ENCODE data around the gene RASSF7. TPM values are rescaled to one million over a fixed set of nuclear protein-coding genes. Genes with fewer than 3 reads are reported as not detected.

The RASSF7 gene
- total and polyA plus RNA-seq, 10 of the 15 experiments (the other 5 are each of a cell fraction or from before 2014, with no cell fraction given) = 0.39 to 29.7 (median 13.2) TPM

DNA sequence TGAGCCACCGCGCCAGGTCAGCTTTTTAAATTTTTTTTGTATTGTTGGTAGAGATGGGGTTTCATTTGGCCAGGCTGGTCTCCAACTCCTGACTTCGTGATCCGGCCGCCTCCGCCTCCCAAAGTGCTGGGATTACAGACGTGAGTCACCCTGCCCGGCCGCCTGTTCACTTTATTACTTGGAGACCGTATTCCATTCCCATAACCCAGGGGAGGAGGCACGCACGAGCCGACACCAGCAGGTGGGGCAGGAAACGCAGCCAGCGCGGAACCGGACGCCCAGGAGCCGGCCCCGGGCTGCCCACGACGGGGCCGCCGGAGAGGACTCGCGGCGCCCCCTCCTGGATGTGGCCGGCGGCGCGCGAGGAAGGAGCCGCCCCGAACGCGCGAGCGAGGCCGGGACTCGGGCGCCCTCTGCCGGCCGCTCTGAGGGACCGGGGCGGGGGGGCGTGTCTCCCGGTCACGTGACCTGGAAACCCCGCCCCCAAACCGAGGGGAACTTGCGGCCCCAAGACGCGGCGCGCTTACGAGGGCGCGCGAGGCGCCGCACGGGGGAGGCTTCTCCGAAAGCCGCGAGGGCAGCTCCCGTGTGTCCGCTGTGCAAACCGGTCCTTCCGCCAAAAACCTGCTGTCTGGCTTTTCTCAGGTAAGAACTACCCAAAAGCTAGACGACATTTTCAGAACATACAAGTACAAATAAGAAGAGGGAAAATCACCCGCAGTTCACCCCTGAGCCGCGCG lies 42.1 kb upstream of the RASSF7 start (continued):
- TF ChIP-seq, protein P1, sequence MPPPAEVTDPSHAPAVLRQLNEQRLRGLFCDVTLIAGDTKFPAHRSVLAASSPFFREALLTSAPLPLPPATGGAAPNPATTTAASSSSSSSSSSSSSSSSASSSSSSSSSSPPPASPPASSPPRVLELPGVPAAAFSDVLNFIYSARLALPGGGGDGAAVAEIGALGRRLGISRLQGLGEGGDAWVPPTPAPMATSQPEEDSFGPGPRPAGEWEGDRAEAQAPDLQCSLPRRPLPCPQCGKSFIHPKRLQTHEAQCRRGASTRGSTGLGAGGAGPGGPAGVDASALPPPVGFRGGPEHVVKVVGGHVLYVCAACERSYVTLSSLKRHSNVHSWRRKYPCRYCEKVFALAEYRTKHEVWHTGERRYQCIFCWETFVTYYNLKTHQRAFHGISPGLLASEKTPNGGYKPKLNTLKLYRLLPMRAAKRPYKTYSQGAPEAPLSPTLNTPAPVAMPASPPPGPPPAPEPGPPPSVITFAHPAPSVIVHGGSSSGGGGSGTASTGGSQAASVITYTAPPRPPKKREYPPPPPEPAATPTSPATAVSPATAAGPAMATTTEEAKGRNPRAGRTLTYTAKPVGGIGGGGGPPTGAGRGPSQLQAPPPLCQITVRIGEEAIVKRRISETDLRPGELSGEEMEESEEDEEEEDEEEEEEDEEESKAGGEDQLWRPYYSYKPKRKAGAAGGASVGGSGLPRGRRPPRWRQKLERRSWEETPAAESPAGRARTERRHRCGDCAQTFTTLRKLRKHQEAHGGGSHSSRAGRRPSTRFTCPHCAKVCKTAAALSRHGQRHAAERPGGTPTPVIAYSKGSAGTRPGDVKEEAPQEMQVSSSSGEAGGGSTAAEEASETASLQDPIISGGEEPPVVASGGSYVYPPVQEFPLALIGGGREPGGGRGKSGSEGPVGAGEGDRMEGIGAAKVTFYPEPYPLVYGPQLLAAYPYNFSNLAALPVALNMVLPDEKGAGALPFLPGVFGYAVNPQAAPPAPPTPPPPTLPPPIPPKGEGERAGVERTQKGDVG (CRISPR knock-in tag; IDR thresholded peaks at IDR 0.05) = peak; percentile 95
- TF ChIP-seq WRNIP1 (IDR thresholded peaks at IDR 0.05; ENCODE audit: borderline replicate concordance, low read depth, low read length) = no peak
- peak; percentile 95 for TF ChIP-seq BACH1 (IDR thresholded peaks at IDR 0.05; ENCODE audit: borderline replicate concordance)
- no peak for TF ChIP-seq FOS (IDR thresholded peaks at IDR 0.05; ENCODE audit: borderline replicate concordance, extremely low read depth, insufficient read length)
- TF ChIP-seq ZSCAN29 (IDR thresholded peaks at IDR 0.05) = no peak
- no peak for TF ChIP-seq NFIC (IDR thresholded peaks at IDR 0.05; ENCODE audit: low read depth, low read length)
- TF ChIP-seq SREBF1 (IDR thresholded peaks at IDR 0.05; ENCODE audit: low read length) = no peak
- TF ChIP-seq ZNF207 (IDR thresholded peaks at IDR 0.05; ENCODE audit: borderline replicate concordance) = peak; percentile 92
- no peak for TF ChIP-seq ZBED1 (IDR thresholded peaks at IDR 0.05; ENCODE audit: borderline replicate concordance)
- TF ChIP-seq RAD51 (IDR thresholded peaks at IDR 0.05) = peak; percentile 98
- TF ChIP-seq MEF2A (IDR thresholded peaks at IDR 0.05; ENCODE audit: insufficient read depth, low read depth, low read length) = no peak
- TF ChIP-seq JUNB (IDR thresholded peaks at IDR 0.05) = no peak
- TF ChIP-seq EED (IDR thresholded peaks at IDR 0.05; ENCODE audit: low read depth) = no peak
- TF ChIP-seq BRCA1 (IDR thresholded peaks at IDR 0.05; ENCODE audit: low read depth, low read length) = no peak
- peak; percentile 59; the same call in 1 of the 2 replicates for TF ChIP-seq TBL1XR1 (IDR thresholded peaks at IDR 0.05; ENCODE audit: low read depth, low read length)
- TF ChIP-seq, protein P2, sequence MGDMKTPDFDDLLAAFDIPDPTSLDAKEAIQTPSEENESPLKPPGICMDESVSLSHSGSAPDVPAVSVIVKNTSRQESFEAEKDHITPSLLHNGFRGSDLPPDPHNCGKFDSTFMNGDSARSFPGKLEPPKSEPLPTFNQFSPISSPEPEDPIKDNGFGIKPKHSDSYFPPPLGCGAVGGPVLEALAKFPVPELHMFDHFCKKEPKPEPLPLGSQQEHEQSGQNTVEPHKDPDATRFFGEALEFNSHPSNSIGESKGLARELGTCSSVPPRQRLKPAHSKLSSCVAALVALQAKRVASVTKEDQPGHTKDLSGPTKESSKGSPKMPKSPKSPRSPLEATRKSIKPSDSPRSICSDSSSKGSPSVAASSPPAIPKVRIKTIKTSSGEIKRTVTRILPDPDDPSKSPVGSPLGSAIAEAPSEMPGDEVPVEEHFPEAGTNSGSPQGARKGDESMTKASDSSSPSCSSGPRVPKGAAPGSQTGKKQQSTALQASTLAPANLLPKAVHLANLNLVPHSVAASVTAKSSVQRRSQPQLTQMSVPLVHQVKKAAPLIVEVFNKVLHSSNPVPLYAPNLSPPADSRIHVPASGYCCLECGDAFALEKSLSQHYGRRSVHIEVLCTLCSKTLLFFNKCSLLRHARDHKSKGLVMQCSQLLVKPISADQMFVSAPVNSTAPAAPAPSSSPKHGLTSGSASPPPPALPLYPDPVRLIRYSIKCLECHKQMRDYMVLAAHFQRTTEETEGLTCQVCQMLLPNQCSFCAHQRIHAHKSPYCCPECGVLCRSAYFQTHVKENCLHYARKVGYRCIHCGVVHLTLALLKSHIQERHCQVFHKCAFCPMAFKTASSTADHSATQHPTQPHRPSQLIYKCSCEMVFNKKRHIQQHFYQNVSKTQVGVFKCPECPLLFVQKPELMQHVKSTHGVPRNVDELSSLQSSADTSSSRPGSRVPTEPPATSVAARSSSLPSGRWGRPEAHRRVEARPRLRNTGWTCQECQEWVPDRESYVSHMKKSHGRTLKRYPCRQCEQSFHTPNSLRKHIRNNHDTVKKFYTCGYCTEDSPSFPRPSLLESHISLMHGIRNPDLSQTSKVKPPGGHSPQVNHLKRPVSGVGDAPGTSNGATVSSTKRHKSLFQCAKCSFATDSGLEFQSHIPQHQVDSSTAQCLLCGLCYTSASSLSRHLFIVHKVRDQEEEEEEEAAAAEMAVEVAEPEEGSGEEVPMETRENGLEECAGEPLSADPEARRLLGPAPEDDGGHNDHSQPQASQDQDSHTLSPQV (IDR thresholded peaks at IDR 0.05) = peak; percentile 94
- TF ChIP-seq, protein P3, sequence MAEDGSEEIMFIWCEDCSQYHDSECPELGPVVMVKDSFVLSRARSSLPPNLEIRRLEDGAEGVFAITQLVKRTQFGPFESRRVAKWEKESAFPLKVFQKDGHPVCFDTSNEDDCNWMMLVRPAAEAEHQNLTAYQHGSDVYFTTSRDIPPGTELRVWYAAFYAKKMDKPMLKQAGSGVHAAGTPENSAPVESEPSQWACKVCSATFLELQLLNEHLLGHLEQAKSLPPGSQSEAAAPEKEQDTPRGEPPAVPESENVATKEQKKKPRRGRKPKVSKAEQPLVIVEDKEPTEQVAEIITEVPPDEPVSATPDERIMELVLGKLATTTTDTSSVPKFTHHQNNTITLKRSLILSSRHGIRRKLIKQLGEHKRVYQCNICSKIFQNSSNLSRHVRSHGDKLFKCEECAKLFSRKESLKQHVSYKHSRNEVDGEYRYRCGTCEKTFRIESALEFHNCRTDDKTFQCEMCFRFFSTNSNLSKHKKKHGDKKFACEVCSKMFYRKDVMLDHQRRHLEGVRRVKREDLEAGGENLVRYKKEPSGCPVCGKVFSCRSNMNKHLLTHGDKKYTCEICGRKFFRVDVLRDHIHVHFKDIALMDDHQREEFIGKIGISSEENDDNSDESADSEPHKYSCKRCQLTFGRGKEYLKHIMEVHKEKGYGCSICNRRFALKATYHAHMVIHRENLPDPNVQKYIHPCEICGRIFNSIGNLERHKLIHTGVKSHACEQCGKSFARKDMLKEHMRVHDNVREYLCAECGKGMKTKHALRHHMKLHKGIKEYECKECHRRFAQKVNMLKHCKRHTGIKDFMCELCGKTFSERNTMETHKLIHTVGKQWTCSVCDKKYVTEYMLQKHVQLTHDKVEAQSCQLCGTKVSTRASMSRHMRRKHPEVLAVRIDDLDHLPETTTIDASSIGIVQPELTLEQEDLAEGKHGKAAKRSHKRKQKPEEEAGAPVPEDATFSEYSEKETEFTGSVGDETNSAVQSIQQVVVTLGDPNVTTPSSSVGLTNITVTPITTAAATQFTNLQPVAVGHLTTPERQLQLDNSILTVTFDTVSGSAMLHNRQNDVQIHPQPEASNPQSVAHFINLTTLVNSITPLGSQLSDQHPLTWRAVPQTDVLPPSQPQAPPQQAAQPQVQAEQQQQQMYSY (CRISPR knock-in tag; IDR thresholded peaks at IDR 0.05) = peak; percentile 95
- TF ChIP-seq NFYA (IDR thresholded peaks at IDR 0.05; ENCODE audit: borderline replicate concordance, low read depth, low read length) = no peak
- TF ChIP-seq SMARCA5 (IDR thresholded peaks at IDR 0.05) = peak; percentile 92
- no peak for TF ChIP-seq POU2F2 (IDR thresholded peaks at IDR 0.05; ENCODE audit: borderline replicate concordance, low read depth, low read length)

Data from GM12878 (cell line).